GM18909 (cell line): Measurements from ENCODE around the gene GADD45G.

Experiments used
- ATAC-seq: cut with Tn5 transposase; IDR thresholded peaks from one replicate; pipeline ENCODE4 v1.9.1; 2021; ENCODE audit warnings: mild to moderate bottlenecking; ENCODE audit not compliant: unreplicated experiment, poor library complexity

GADD45G gene

GRCh38 chr9:89592213-89592815 is 12.5 kb upstream of the GADD45G start:
- no peak for ATAC-seq

- no peak for ATAC-seq
These were observed 11.7 kb upstream of the GADD45G start for GRCh38 chr9:89592963-89593726.

- no peak for ATAC-seq
These were observed 10.9 kb upstream of the GADD45G start for GRCh38 chr9:89593727-89594427.

GRCh38 chr9:89594811-89595550 is 9.8 kb upstream of the GADD45G start:
- no peak for ATAC-seq

GRCh38 chr9:89595646-89596045 is 9.2 kb upstream of the GADD45G start:
- ATAC-seq, result no peak

GRCh38 chr9:89596937-89597555 is 7.8 kb upstream of the GADD45G start:
- ATAC-seq, result no peak

GRCh38 chr9:89597711-89598362 is 7.0 kb upstream of the GADD45G start:
- ATAC-seq, result no peak

GRCh38 chr9:89598363-89598713 is 6.5 kb upstream of the GADD45G start:
- ATAC-seq, result no peak

GRCh38 chr9:89598926-89599325 is 5.9 kb upstream of the GADD45G start:
- ATAC-seq, result no peak

- no peak for ATAC-seq
These were observed 4.0 kb upstream of the GADD45G start for GRCh38 chr9:89600831-89601230.

GRCh38 chr9:89601306-89601705 is 3.5 kb upstream of the GADD45G start:
- ATAC-seq, result no peak

- no peak for ATAC-seq
These were observed 2.8 kb upstream of the GADD45G start for GRCh38 chr9:89601856-89602562.

- peak; percentile 45 for ATAC-seq
These were observed 1.6 kb upstream of the GADD45G start for GRCh38 chr9:89602978-89603766.

- ATAC-seq, result no peak
These were observed 796 bp upstream of the GADD45G start for GRCh38 chr9:89603767-89604665.

GRCh38 chr9:89605465-89606048 is 745 bp downstream of the GADD45G start:
- ATAC-seq, result no peak

- no peak for ATAC-seq
These were observed 1.3 kb downstream of the GADD45G start for GRCh38 chr9:89606049-89606623.
